ENCODE results near the gene RAB43. TPM values are rescaled to one million over a fixed set of nuclear protein-coding genes. Genes with fewer than 3 reads are reported as not detected.
A peak's percentile ranks its signal among the peaks of the same experiment; 100 is the strongest.
"Not testable (repeated sequence)": the region's sequence is repeated elsewhere in the genome, so short reads cannot be mapped to it uniquely, and the experiment has no call there.

RAB43 gene
- total RNA-seq, 2 experiments from 2014 or later: 56.0 to 58.7 TPM

- Mint-ChIP-seq H3K9me3 (ENCODE audit: insufficient read depth) (no peaks in the 10 kb centered on the region), H3K36me3 (ENCODE audit: low read depth) (peaks cover 2% of the 10 kb centered on the region), H3K4me3 (no peak overlapping the region), H3K27ac (no peak overlapping the region), H3K27me3 (ENCODE audit: low read depth) (no peaks in the 10 kb centered on the region), H3K4me1 (ENCODE audit: low read depth) (peaks cover 4% of the 10 kb centered on the region)
- POLR2A ChIA-PET: no interaction called here
- DNase-seq: no peak
- CTCF ChIA-PET: interaction anchor here (0.7 to 3.3 kb wide), 2 partner anchors 34 to 116 kb away, joined by 3 to 18 read pairs; no protein-coding TSS in a partner anchor
- no peak for ATAC-seq
Observed at GRCh38 chr3:129087138-129087702, 34.4 kb downstream of the RAB43 start.

- H3K4me1 Mint-ChIP-seq (ENCODE audit: low read depth): peaks cover 10% of the 10 kb centered on the region
- DNase-seq (no peak), ATAC-seq (no peak)
- H3K27ac Mint-ChIP-seq: no peak overlapping the region
- no peak overlapping the region for H3K4me3 Mint-ChIP-seq
- POLR2A ChIA-PET: interaction anchor here (0.8 to 1.6 kb wide), 4 partner anchors 12 to 34 kb away, joined by 3 to 8 read pairs (median 4); no protein-coding TSS in a partner anchor
- H3K9me3 Mint-ChIP-seq (ENCODE audit: insufficient read depth): no peaks in the 10 kb centered on the region
- no peaks in the 10 kb centered on the region for H3K36me3 Mint-ChIP-seq (ENCODE audit: low read depth)
- CTCF ChIA-PET: interaction anchor here (3.3 kb wide), 1 partner anchor 115 kb away, joined by 18 read pairs; no protein-coding TSS in a partner anchor
- H3K27me3 Mint-ChIP-seq (ENCODE audit: low read depth): no peaks in the 10 kb centered on the region
Observed at GRCh38 chr3:129085818-129086217, 35.8 kb downstream of the RAB43 start.

- ChIA-PET CTCF (interaction anchor here (1.3 to 3.3 kb wide), 3 partner anchors 16 to 114 kb away, joined by 3 to 18 read pairs (median 3); no protein-coding TSS in a partner anchor), POLR2A (interaction anchor here (0.8 to 1.6 kb wide), 4 partner anchors 12 to 34 kb away, joined by 3 to 8 read pairs (median 4); no protein-coding TSS in a partner anchor)
- Mint-ChIP-seq H3K36me3 (ENCODE audit: low read depth) (no peaks in the 10 kb centered on the region), H3K4me3 (no peak overlapping the region), H3K27ac (no peak overlapping the region), H3K9me3 (ENCODE audit: insufficient read depth) (no peaks in the 10 kb centered on the region), H3K4me1 (ENCODE audit: low read depth) (peaks cover 10% of the 10 kb centered on the region), H3K27me3 (ENCODE audit: low read depth) (no peaks in the 10 kb centered on the region)
- ATAC-seq (no peak), DNase-seq (no peak)
Observed at GRCh38 chr3:129085165-129085715, 36.4 kb downstream of the RAB43 start.

GRCh38 chr3:129084501-129084900 lies 37.1 kb downstream of the RAB43 start:
- Mint-ChIP-seq H3K4me1 (ENCODE audit: low read depth) (peaks cover 10% of the 10 kb centered on the region), H3K4me3 (no peak overlapping the region), H3K27ac (no peak overlapping the region), H3K27me3 (ENCODE audit: low read depth) (no peaks in the 10 kb centered on the region), H3K9me3 (ENCODE audit: insufficient read depth) (no peaks in the 10 kb centered on the region), H3K36me3 (ENCODE audit: low read depth) (no peaks in the 10 kb centered on the region)
- POLR2A ChIA-PET: interaction anchor here (1.3 kb wide), 1 partner anchor 11 kb away, joined by 4 read pairs; no protein-coding TSS in a partner anchor
- no peak for ATAC-seq
- CTCF ChIA-PET: interaction anchor here (1.3 to 3.3 kb wide), 3 partner anchors 17 to 114 kb away, joined by 3 to 18 read pairs (median 3); no protein-coding TSS in a partner anchor
- DNase-seq: no peak

- Mint-ChIP-seq H3K4me1 (ENCODE audit: low read depth) (peaks cover 10% of the 10 kb centered on the region), H3K27me3 (ENCODE audit: low read depth) (no peaks in the 10 kb centered on the region), H3K4me3 (no peak overlapping the region), H3K9me3 (ENCODE audit: insufficient read depth) (no peaks in the 10 kb centered on the region), H3K27ac (peak overlapping the region; percentile 28), H3K36me3 (ENCODE audit: low read depth) (no peaks in the 10 kb centered on the region)
- ATAC-seq (no peak), DNase-seq (no peak)
- ChIA-PET CTCF (no interaction called here), POLR2A (no interaction called here)
Observed at GRCh38 chr3:129082026-129082425, 39.6 kb downstream of the RAB43 start.

- ATAC-seq (no peak), DNase-seq (no peak)
- H3K9me3 Mint-ChIP-seq (ENCODE audit: insufficient read depth): no peaks in the 10 kb centered on the region
- no peak overlapping the region for H3K27ac Mint-ChIP-seq
- ChIA-PET POLR2A (no interaction called here), CTCF (no interaction called here)
- no peaks in the 10 kb centered on the region for H3K36me3 Mint-ChIP-seq (ENCODE audit: low read depth)
- H3K4me3 Mint-ChIP-seq: no peak overlapping the region
- H3K4me1 Mint-ChIP-seq (ENCODE audit: low read depth): peaks cover 10% of the 10 kb centered on the region
- H3K27me3 Mint-ChIP-seq (ENCODE audit: low read depth): no peaks in the 10 kb centered on the region
Observed at GRCh38 chr3:129081503-129081902, 40.1 kb downstream of the RAB43 start.

- Mint-ChIP-seq H3K36me3 (ENCODE audit: low read depth) (no peaks in the 10 kb centered on the region), H3K27ac (no peak overlapping the region), H3K27me3 (ENCODE audit: low read depth) (no peaks in the 10 kb centered on the region), H3K9me3 (ENCODE audit: insufficient read depth) (no peaks in the 10 kb centered on the region), H3K4me3 (no peak overlapping the region), H3K4me1 (ENCODE audit: low read depth) (peaks cover 10% of the 10 kb centered on the region)
- ATAC-seq: no peak
- DNase-seq: no peak
- ChIA-PET POLR2A (no interaction called here), CTCF (interaction anchor here (0.8 kb wide), 1 partner anchor 109 kb away, joined by 3 read pairs; no protein-coding TSS in a partner anchor)
Observed at GRCh38 chr3:129078510-129078909, 43.1 kb downstream of the RAB43 start.

- ATAC-seq: no peak
- Mint-ChIP-seq H3K27me3 (ENCODE audit: low read depth) (no peaks in the 10 kb centered on the region), H3K27ac (no peak overlapping the region), H3K9me3 (ENCODE audit: insufficient read depth) (no peaks in the 10 kb centered on the region), H3K4me3 (no peak overlapping the region), H3K36me3 (ENCODE audit: low read depth) (no peaks in the 10 kb centered on the region), H3K4me1 (ENCODE audit: low read depth) (peaks cover 6% of the 10 kb centered on the region)
- no peak for DNase-seq
- ChIA-PET CTCF (no interaction called here), POLR2A (no interaction called here)
Observed at GRCh38 chr3:129077222-129077621, 44.4 kb downstream of the RAB43 start.

GRCh38 chr3:129070086-129070885 lies 51.3 kb downstream of the RAB43 start:
- no peak overlapping the region for H3K27ac Mint-ChIP-seq
- H3K4me3 Mint-ChIP-seq: no peak overlapping the region
- CTCF ChIA-PET: interaction anchor here (1.1 to 8.8 kb wide), 3 partner anchors 18 to 54 kb away, joined by 3 to 116 read pairs (median 13); no protein-coding TSS in a partner anchor
- no peak for DNase-seq
- POLR2A ChIA-PET: interaction anchor here (1.1 to 6.3 kb wide), 6 partner anchors 15 to 281 kb away, joined by 3 to 55 read pairs (median 8); partner anchors contain the start of gene RAB43
- H3K36me3 Mint-ChIP-seq (ENCODE audit: low read depth): peaks cover 7% of the 10 kb centered on the region
- H3K4me1 Mint-ChIP-seq (ENCODE audit: low read depth): peaks cover 25% of the 10 kb centered on the region
- peaks cover 7% of the 10 kb centered on the region for H3K9me3 Mint-ChIP-seq (ENCODE audit: insufficient read depth)
- ATAC-seq: no peak
- H3K27me3 Mint-ChIP-seq (ENCODE audit: low read depth): peaks cover 2% of the 10 kb centered on the region

- DNase-seq; H3K9me3 Mint-ChIP-seq (ENCODE audit: insufficient read depth); H3K36me3 Mint-ChIP-seq (ENCODE audit: low read depth); H3K27ac Mint-ChIP-seq; H3K27me3 Mint-ChIP-seq (ENCODE audit: low read depth); ATAC-seq: not testable (repeated sequence)
- Mint-ChIP-seq H3K4me3 (peak overlapping the region; percentile 58), H3K4me1 (ENCODE audit: low read depth) (peaks cover 25% of the 10 kb centered on the region)
- ChIA-PET POLR2A (interaction anchor here (1.1 to 6.3 kb wide), 9 partner anchors 16 to 281 kb away, joined by 3 to 55 read pairs (median 4); partner anchors contain the start of genes COPG1 and RAB43), CTCF (interaction anchor here (0.8 to 8.8 kb wide), 12 partner anchors 17 to 247 kb away, joined by 3 to 116 read pairs (median 10); partner anchors contain the start of gene RAB43)
Observed at GRCh38 chr3:129069313-129070085, 52.1 kb downstream of the RAB43 start.
